Measurements from ENCODE around the gene PEX12. TPM values are rescaled to one million over a fixed set of nuclear protein-coding genes. Genes with fewer than 3 reads are reported as not detected.

Gene PEX12
- total and polyA plus RNA-seq, 12 donors, result 2.6 to 11.2 (median 8.3) TPM

GRCh38 chr17:35577830-35578196 is 558 bp downstream of the PEX12 start:
- intact Hi-C loops (cut with DNase I), result no loop called here
- TF ChIP-seq CTCF (IDR thresholded peaks at IDR 0.05), result no peak
- ATAC-seq, result peak; percentile 3 to 60 (median 48)
- H3K27me3 ChIP-seq, result no peaks in the 10 kb centered on the region
- peaks cover 0 to 44% (median 6%) of the 10 kb centered on the region in 9 donors for H3K36me3 ChIP-seq
- H3K4me1 ChIP-seq, result peaks cover 6 to 25% (median 22%) of the 10 kb centered on the region in 9 donors
- H3K27ac ChIP-seq, result peak overlapping the region; percentile 89 to 98 (median 93)
- WGBS, 2 donors, result 2 to 3% methylated on average over 8 of the region's 8 CpGs
- peak overlapping the region; percentile 46 to 97 (median 76) for H3K4me3 ChIP-seq
- H3K9me3 ChIP-seq, result no peaks in the 10 kb centered on the region
- no peak for DNase-seq

- H3K36me3 ChIP-seq, result peaks cover 0 to 51% (median 6%) of the 10 kb centered on the region in 9 donors
- no peak for TF ChIP-seq CTCF (IDR thresholded peaks at IDR 0.05)
- no peak overlapping the region for H3K27ac ChIP-seq
- no peak overlapping the region for H3K4me3 ChIP-seq
- ATAC-seq, result no peak
- H3K4me1 ChIP-seq, result peaks cover 6 to 29% (median 24%) of the 10 kb centered on the region in 9 donors
- no peaks in the 10 kb centered on the region for H3K9me3 ChIP-seq
- intact Hi-C loops (cut with DNase I), result loop anchor here in 1 of 10 donors (1.0 kb wide), 1 partner anchor 7 kb away; no protein-coding TSS in a partner anchor
- H3K27me3 ChIP-seq, result no peaks in the 10 kb centered on the region
- no peak for DNase-seq
- WGBS, 2 donors, result 89 to 96% methylated on average over 3 of the region's 3 CpGs
Measured at GRCh38 chr17:35575759-35576158, 2.6 kb downstream of the PEX12 start.

GRCh38 chr17:35569405-35569804 is 9.0 kb downstream of the PEX12 start:
- no peak overlapping the region for H3K27ac ChIP-seq
- DNase-seq (no peak), ATAC-seq (no peak)
- no peaks in the 10 kb centered on the region for H3K27me3 ChIP-seq
- H3K36me3 ChIP-seq, result peaks cover 0 to 22% (median 1%) of the 10 kb centered on the region in 9 donors
- H3K4me3 ChIP-seq, result no peak overlapping the region
- intact Hi-C loops (cut with DNase I), result no loop called here
- H3K9me3 ChIP-seq, result no peaks in the 10 kb centered on the region
- 88 to 91% methylated on average over 2 of the region's 2 CpGs for WGBS, 2 donors
- H3K4me1 ChIP-seq, result peaks cover 6 to 35% (median 23%) of the 10 kb centered on the region in 9 donors
- TF ChIP-seq CTCF (IDR thresholded peaks at IDR 0.05), result no peak

GRCh38 chr17:35568561-35568960 is 9.8 kb downstream of the PEX12 start:
- intact Hi-C loops (cut with DNase I), result loop anchor here in 1 of 10 donors (1.0 kb wide), 1 partner anchor 8 kb away; no protein-coding TSS in a partner anchor
- peaks cover 6 to 35% (median 23%) of the 10 kb centered on the region in 9 donors for H3K4me1 ChIP-seq
- no peak for TF ChIP-seq CTCF (IDR thresholded peaks at IDR 0.05)
- H3K9me3 ChIP-seq, result no peaks in the 10 kb centered on the region
- WGBS, 2 donors, result 18 to 27% methylated on average over 15 of the region's 15 CpGs
- H3K27me3 ChIP-seq, result no peaks in the 10 kb centered on the region
- peaks cover 0 to 14% (median 0%) of the 10 kb centered on the region in 9 donors for H3K36me3 ChIP-seq
- peak overlapping the region; percentile 53 to 94 (median 80) for H3K4me3 ChIP-seq
- no peak for DNase-seq
- H3K27ac ChIP-seq, result peak overlapping the region in 9 of 10 donors; percentile 75 to 92 (median 90)
- peak in 1 of 8 donors; percentile 5 for ATAC-seq
